HG02938 (cell line): Measurements from ENCODE around the gene ARMC7.

Experiments used
- ATAC-seq: cut with Tn5 transposase; IDR thresholded peaks from one replicate; pipeline ENCODE4 v1.9.1; 2021; ENCODE audit warnings: mild to moderate bottlenecking, moderate library complexity; ENCODE audit not compliant: unreplicated experiment

ARMC7 gene

GRCh38 chr17:75077496-75078283, 32.1 kb upstream of the ARMC7 start:
- no peak for ATAC-seq

DNA sequence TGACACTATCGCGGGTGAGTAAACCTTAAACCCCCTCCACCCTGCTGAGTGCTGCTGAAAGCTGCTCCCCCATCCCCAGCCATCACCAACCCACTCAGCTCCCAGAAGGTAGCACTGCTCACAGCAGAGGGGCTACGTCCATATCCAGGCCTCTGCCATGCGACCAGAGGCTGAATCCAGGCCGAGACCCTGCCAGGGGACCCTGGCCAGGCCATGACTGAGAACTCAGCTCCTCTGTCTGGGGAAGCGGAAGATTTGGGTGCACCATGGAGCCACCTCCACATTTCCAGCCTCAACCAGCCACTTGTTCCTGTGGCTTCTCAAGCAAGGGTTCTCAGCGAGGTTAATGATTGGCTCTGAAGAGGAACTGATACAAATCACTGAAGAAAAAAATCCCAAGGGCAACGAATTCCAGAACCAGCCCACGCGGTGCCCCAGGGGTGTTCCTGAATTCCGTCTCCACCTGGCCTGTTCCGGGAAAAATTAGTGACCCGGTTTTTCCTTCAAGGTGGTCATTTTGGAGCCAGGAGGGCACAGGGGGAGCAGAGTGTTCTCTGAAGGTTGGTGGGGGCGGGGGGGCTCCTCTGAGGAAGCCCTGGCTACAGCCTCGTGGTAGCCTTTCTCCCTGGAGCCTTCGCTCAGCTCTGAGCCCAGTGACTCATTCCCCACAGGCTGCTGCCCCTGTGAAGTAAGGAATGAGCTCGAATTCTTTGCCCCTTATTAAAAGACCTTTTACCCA, 31.3 kb upstream of the ARMC7 start:
- ATAC-seq, result no peak

DNA sequence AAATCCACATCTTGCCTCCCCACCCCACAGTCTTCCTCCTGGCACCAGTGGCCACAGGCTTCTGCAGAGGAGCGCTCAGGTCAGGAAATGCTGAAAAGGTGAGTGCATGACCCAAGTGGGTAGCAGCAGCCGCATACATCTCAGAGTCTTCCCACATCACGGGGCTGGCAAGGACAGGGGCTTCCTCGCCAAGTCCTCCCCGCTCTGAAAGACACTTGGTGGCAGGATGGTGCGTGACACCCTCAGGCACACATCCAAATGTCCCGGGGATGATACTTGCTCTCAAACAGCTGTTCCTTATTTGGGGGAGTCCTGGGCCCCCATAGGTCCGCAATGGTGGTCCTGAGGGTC, 30.8 kb upstream of the ARMC7 start:
- ATAC-seq, result no peak

DNA sequence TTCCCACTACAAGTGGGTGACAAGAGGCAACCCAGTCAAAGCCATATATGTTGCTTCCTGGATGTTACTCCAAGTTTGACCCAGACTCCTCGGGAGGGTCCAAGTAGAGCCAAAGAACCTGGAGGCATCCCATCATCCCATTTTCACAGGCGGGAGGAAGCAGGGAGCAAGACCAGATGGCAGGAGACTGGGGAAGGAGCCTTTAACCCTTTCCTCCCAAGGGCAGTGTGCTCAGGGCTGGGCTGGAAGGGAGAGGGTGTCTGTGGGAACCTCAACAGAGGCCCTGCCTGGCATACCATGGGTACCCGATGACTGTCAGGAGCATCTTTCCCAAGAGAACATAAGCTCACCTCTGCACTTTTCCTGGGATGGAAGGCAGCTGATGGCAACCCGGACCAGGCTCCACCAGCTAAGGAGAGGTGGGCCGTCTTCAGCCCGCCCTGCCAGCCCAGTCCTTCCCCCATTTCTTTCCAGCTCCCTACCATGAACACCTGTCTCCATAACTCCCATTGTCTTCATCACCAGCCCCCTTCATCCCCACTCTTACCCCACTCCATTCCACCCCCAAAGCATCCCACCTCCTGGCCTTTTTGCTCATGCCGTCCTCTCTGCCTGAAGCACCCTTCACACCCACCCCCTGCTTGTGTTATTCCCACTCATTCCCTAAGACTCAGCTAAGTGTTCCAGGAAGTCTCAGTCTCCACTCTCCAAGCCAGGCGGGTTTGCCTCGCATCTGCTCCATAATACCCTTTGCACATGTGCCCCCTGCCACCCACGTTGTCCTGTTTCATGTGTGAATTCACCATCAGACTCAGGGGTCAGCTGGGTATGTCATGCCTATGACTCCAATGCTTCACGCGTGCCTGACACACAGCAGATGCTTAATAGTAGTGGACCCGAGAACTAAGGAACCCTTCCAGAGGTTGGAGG, 27.9 kb upstream of the ARMC7 start:
- ATAC-seq, result no peak

- ATAC-seq, result no peak
Observed at GRCh38 chr17:75082683-75083082, 27.1 kb upstream of the ARMC7 start.

GRCh38 chr17:75084039-75084660, 25.6 kb upstream of the ARMC7 start:
- no peak for ATAC-seq

- ATAC-seq, result no peak
Observed at GRCh38 chr17:75086496-75087181, 23.1 kb upstream of the ARMC7 start.

DNA sequence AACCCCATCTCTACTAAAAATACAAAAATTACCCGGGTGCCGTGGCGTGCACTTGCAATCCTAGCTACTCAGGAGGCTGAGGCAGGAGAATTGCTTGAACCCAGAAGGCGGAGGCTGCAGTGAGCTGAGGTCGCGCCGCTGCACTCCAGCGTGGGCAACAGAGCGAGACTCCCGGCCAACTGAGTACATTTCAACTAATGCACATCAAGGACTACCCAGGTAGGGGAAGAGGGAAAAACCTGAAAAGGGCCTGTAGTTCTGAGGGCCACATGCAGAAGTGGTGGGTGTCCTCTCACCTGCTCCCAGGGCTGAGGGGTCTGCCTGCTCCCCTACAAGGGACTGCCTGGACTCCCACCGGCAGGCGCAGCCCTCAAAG, 22.6 kb upstream of the ARMC7 start:
- ATAC-seq, result no peak

- ATAC-seq, result no peak
Observed at GRCh38 chr17:75087558-75088453, 22.0 kb upstream of the ARMC7 start, which contains the start of gene SLC16A5. SLC16A5 (plus strand) TSS chr17:75087954; CDS start chr17:75093637, 5,683 bp downstream.

DNA sequence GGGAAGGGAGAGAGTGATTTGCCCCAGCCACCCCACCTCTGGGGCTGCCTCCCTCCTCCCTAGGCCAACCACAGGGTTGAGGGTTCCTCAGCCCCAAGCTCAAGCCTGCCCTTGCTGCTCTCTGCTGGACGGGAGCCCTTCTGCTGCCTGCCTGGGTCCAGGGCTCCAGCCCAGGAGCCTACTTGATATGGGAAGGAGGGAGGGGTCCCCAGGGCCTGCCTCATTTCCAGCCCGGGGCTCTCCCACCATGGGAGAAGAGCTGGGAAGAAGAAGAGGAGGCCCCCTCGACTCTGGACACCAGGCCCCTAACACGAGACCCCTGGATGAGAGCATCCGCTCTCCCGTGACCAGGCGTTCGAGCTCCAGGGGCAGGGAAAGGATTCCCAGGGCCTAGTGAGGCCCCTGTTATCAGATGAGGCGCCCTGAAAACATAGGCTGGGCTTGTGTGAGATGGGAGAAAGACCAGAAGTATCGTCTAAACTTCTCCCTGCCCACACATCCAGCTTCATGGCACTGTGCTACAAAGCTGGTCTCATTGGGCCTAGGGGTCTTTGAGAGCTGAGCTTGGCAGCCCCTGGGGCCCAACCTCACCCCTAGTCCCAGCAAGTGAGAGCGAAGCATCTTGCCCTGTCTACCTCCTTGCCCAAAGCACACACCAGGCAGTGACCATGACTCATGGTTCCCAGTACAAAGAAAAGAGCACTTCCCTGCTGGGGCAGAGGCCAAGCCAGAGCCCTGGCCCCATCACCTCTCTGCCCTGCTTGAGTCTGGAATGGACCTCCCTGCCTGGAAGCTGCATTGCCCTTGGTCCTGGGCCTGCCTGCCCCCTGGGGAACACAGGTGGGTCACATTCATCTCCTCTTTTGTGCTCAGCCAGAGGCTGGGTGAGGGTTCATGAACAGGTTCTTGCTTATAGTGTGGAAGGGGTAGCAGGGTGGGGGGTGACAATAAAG, 21.0 kb upstream of the ARMC7 start:
- ATAC-seq, result no peak

DNA sequence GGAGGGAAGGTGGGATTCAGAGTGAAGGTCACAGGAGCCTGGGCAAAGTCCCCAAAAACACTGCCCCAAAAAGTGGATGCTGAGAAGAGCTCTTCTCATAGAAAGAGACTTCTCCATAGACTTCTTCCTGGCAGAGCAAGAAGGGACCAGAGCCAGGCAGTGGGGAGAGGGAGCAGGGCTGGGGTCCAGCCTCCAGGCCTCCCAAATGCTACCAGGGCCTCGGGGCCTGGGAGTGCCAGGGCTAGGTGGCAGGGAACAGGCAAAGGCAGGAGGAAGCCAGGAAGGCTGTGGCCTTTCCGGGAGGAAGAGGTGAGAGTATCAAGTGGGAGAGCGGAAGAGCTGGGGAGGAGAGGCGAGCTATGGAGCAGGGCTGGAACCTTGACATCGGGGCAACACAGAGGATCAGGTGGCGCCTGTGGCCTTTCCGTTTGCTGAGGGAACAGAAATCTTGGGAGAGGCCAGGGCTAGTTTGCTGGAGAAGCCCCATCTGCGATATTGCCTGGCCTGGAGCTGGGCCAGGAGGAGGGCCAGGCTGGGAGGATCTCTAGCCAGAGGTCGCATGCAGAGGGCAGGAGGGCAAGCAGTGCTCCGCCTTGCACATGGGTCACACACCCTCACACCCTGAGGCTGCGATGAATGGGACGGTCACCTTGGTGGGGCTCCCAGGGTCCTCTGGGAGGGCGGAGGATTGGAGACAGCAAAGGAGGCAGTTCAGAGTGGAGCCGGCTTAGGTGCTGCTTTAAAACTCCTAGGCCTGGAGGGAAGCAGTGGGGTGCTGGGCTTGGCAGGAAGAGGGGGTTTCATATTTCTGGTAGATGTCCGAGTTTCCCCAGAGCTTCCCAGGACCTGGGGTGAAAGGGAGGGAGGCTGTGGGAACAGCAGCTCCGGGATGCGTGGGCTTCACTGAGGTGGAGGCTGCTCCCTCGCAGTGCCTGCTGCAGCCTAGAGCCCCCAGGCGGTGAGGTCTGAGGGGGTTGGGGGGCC, 18.6 kb upstream of the ARMC7 start:
- no peak for ATAC-seq

- ATAC-seq, result no peak
Observed at GRCh38 chr17:75091855-75092327, 17.9 kb upstream of the ARMC7 start.

- no peak for ATAC-seq
Observed at GRCh38 chr17:75093548-75094158, 16.1 kb upstream of the ARMC7 start.

DNA sequence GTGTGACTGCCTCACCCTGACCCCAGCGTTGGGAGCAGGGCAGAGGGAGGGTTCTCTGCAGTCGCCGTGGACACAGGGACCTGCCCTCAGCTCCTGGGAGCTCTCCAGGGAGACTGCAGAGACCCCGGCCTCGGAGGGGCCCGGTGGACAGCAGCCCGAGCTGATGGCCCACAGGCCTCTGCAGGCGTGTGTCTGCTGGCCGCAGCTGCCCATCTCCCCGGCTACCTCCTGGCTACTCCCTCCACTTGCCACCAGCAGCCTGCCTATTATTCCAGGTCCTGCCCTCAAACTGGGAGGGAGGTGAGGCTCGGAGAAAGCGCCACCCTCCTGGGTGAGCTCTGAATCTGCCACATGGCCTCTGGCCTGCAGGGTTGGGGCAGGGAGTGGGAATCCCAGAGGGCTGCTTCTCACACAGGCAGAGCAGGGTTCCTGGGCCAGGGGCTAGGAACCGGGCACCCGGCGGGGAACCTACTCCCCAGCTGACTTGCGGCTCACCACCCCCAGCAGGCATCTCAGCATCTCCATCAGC, 14.8 kb upstream of the ARMC7 start:
- no peak for ATAC-seq

DNA sequence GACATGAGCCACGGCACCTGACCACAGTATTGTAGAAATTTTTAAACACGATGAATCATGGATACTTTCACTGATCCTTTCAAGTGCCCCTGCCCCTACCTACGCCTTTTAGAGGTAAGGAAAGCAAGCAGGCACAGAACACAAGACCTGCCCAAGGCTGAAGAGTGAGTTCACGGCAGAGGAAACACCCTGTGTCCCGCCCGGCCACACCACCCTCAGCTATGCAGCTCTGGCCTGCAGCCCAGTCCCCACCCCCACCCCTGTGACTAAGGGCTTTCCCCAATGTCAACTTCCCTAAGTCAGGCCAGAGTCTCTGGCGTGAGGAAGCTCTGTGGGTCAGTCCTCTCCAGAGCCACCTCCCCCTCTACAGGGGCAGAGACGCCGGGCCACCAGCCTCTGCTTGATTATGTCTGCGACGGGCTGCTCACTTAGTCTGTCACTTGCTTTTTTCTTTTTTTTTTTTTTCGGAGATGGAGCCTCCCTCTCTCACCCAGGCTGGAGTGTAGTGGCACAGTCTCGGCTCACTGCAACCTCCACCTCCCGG, 13.6 kb upstream of the ARMC7 start:
- no peak for ATAC-seq

DNA sequence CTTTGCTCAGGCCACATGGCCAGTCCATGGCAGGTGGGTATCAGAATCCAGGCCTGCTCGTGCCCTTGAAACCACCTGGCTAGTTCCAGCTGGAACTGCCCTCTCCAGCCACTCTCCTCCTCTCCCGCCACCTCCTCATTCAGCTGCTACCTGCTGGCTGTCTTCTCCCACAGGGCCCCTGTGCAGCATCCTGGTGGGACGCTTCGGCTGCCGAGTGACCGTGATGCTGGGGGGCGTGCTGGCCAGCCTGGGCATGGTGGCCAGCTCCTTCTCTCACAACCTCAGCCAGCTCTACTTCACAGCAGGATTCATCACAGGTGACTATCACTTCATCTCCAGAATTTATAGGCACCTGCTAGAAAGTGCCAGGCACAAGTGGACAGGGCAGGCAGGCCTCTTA, 11.9 kb upstream of the ARMC7 start:
- ATAC-seq, result no peak
